Measurements from ENCODE around the gene AOPEP. TPM values are rescaled to one million over a fixed set of nuclear protein-coding genes. Genes with fewer than 3 reads are reported as not detected.

Gene AOPEP
- total and polyA plus RNA-seq, 2 of the 13 experiments (the other 11 are each of a cell fraction or from before 2014, with no cell fraction given): 22.2 to 41.6 TPM

DNA sequence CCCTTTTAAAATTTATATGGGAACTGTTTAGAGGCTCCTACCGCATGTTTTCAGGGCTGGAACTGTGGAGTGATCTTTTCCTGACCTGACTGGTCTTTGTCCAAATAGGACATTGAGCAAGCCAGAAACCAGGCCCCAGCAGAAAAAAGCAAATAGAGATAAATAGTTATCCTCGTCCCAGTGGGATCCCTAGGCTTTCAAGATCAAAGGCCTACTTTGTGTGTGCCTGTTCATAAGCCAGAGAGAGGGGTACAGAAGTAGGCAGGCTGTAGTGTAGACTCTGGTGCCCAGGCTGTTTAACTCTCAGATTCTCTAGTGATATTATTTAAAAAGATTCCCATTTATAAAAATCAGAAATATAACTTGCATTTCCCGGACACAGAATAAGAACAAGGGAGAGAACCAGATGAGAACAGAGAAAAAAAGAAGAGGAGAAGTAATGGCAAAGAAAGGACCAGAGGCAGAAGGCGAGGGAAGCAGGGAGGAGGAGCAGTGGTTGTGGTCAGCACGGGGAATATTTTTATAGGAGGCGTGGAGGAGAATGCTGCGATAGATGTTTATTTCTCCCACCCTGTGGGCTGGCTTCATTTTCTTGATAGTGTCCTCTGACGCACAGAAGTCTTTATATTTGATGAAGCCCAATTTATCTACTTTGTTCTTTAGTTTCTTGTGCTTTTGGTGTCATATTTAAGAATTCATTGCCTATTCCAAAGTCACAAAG is 101.2 kb downstream of the AOPEP start (continued):
- TF ChIP-seq SMC3 (IDR thresholded peaks at IDR 0.05; ENCODE audit: low read length): peak; percentile 23; the same call in 1 of the 2 replicates
- no peak for TF ChIP-seq MYNN (CRISPR knock-in tag; IDR thresholded peaks at IDR 0.05; ENCODE audit: low read depth)
- TF ChIP-seq ZNF768 (CRISPR knock-in tag; IDR thresholded peaks at IDR 0.05): no peak
- TF ChIP-seq TCF7L2 (IDR thresholded peaks at IDR 0.05; ENCODE audit: low read depth, low read length): peak; percentile 72
- TF ChIP-seq, protein P1, sequence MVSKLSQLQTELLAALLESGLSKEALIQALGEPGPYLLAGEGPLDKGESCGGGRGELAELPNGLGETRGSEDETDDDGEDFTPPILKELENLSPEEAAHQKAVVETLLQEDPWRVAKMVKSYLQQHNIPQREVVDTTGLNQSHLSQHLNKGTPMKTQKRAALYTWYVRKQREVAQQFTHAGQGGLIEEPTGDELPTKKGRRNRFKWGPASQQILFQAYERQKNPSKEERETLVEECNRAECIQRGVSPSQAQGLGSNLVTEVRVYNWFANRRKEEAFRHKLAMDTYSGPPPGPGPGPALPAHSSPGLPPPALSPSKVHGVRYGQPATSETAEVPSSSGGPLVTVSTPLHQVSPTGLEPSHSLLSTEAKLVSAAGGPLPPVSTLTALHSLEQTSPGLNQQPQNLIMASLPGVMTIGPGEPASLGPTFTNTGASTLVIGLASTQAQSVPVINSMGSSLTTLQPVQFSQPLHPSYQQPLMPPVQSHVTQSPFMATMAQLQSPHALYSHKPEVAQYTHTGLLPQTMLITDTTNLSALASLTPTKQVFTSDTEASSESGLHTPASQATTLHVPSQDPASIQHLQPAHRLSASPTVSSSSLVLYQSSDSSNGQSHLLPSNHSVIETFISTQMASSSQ (IDR thresholded peaks at IDR 0.05; ENCODE audit: low read depth): peak; percentile 58; the same call in 1 of the 2 replicates
- TF ChIP-seq, protein P1 (CRISPR knock-in tag; IDR thresholded peaks at IDR 0.05; ENCODE audit: borderline replicate concordance): 0 out of 2 replicates have a peak, but pooled peaks have one; percentile 38
- TF ChIP-seq, protein P2, sequence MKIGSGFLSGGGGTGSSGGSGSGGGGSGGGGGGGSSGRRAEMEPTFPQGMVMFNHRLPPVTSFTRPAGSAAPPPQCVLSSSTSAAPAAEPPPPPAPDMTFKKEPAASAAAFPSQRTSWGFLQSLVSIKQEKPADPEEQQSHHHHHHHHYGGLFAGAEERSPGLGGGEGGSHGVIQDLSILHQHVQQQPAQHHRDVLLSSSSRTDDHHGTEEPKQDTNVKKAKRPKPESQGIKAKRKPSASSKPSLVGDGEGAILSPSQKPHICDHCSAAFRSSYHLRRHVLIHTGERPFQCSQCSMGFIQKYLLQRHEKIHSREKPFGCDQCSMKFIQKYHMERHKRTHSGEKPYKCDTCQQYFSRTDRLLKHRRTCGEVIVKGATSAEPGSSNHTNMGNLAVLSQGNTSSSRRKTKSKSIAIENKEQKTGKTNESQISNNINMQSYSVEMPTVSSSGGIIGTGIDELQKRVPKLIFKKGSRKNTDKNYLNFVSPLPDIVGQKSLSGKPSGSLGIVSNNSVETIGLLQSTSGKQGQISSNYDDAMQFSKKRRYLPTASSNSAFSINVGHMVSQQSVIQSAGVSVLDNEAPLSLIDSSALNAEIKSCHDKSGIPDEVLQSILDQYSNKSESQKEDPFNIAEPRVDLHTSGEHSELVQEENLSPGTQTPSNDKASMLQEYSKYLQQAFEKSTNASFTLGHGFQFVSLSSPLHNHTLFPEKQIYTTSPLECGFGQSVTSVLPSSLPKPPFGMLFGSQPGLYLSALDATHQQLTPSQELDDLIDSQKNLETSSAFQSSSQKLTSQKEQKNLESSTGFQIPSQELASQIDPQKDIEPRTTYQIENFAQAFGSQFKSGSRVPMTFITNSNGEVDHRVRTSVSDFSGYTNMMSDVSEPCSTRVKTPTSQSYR (CRISPR knock-in tag; IDR thresholded peaks at IDR 0.05; ENCODE audit: borderline replicate concordance): peak; percentile 33; the same call in 1 of the 2 replicates
- no peak for TF ChIP-seq ZNF720 (CRISPR knock-in tag; IDR thresholded peaks at IDR 0.05)
- peak; percentile 56; the same call in 1 of the 2 replicates for TF ChIP-seq RXRA (CRISPR knock-in tag; IDR thresholded peaks at IDR 0.05)
- peak; percentile 88 for TF ChIP-seq ZNF644 (CRISPR knock-in tag; IDR thresholded peaks at IDR 0.05; ENCODE audit: low read depth)
- TF ChIP-seq, protein P3, sequence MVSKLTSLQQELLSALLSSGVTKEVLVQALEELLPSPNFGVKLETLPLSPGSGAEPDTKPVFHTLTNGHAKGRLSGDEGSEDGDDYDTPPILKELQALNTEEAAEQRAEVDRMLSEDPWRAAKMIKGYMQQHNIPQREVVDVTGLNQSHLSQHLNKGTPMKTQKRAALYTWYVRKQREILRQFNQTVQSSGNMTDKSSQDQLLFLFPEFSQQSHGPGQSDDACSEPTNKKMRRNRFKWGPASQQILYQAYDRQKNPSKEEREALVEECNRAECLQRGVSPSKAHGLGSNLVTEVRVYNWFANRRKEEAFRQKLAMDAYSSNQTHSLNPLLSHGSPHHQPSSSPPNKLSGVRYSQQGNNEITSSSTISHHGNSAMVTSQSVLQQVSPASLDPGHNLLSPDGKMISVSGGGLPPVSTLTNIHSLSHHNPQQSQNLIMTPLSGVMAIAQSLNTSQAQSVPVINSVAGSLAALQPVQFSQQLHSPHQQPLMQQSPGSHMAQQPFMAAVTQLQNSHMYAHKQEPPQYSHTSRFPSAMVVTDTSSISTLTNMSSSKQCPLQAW (CRISPR knock-in tag; IDR thresholded peaks at IDR 0.05): peak; percentile 65
- TF ChIP-seq, protein P4, sequence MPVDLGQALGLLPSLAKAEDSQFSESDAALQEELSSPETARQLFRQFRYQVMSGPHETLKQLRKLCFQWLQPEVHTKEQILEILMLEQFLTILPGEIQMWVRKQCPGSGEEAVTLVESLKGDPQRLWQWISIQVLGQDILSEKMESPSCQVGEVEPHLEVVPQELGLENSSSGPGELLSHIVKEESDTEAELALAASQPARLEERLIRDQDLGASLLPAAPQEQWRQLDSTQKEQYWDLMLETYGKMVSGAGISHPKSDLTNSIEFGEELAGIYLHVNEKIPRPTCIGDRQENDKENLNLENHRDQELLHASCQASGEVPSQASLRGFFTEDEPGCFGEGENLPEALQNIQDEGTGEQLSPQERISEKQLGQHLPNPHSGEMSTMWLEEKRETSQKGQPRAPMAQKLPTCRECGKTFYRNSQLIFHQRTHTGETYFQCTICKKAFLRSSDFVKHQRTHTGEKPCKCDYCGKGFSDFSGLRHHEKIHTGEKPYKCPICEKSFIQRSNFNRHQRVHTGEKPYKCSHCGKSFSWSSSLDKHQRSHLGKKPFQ (CRISPR knock-in tag; IDR thresholded peaks at IDR 0.05; ENCODE audit: insufficient replicate concordance): peak; percentile 56
- TF ChIP-seq ZNF292 (CRISPR knock-in tag; IDR thresholded peaks at IDR 0.05; ENCODE audit: borderline replicate concordance, low read depth): peak; percentile 64; the same call in 1 of the 2 replicates
- TF ChIP-seq, protein P5, sequence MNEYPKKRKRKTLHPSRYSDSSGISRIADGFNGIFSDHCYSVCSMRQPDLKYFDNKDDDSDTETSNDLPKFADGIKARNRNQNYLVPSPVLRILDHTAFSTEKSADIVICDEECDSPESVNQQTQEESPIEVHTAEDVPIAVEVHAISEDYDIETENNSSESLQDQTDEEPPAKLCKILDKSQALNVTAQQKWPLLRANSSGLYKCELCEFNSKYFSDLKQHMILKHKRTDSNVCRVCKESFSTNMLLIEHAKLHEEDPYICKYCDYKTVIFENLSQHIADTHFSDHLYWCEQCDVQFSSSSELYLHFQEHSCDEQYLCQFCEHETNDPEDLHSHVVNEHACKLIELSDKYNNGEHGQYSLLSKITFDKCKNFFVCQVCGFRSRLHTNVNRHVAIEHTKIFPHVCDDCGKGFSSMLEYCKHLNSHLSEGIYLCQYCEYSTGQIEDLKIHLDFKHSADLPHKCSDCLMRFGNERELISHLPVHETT (CRISPR knock-in tag; conservative IDR thresholded peaks at IDR 0.05): no peak; the same call in 1 of the 2 replicates
